Measurements from ENCODE around the gene C2orf80. TPM values are rescaled to one million over a fixed set of nuclear protein-coding genes. Genes with fewer than 3 reads are reported as not detected.
A peak's percentile ranks its signal among the peaks of the same experiment; 100 is the strongest.

C2orf80 gene
- total RNA-seq, 1 experiment from 2014 or later, result not detected

DNA sequence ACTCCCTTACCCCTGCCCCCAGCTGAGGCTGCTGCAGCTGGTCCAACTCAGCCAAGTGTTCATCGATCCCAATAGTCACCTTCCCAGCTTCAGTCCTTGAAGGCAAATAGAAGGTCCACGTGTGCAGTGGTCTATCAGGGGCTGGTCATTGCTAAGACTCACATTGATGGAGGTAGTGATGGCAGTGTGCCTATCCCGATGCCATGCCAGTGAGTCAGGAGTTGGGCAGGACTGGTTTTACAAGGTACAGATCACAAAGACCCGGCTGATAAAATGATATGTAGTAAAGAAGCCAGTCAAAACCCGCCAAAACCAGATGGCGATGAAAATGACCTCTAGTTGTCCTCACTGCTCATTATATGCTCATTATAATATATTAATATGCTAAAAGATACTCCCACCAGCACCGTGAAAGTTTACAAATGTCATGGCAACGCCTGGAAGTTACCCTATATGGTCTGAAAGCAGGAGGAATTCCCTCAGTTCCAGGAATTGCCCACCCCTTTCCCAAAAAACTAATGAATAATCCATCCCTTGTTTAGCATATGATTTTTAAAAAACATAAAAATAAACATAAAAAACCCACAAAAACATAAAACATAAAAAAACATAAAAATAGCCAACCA lies 2.9 kb upstream of the C2orf80 start:
- Histone ChIP-seq H3K9me3 (replicated peaks) (no peaks in the 10 kb centered on the region), H3K27me3 (replicated peaks) (no peaks in the 10 kb centered on the region), H3K36me3 (no peaks in the 10 kb centered on the region), H3K4me1 (replicated peaks) (no peaks in the 10 kb centered on the region), H3K4me3 (no peak overlapping the region), H3K27ac (no peak overlapping the region)
- DNase-seq (ENCODE audit: low read depth in 1 of 2, low spot score in 2 of 2), result no peak

DNA sequence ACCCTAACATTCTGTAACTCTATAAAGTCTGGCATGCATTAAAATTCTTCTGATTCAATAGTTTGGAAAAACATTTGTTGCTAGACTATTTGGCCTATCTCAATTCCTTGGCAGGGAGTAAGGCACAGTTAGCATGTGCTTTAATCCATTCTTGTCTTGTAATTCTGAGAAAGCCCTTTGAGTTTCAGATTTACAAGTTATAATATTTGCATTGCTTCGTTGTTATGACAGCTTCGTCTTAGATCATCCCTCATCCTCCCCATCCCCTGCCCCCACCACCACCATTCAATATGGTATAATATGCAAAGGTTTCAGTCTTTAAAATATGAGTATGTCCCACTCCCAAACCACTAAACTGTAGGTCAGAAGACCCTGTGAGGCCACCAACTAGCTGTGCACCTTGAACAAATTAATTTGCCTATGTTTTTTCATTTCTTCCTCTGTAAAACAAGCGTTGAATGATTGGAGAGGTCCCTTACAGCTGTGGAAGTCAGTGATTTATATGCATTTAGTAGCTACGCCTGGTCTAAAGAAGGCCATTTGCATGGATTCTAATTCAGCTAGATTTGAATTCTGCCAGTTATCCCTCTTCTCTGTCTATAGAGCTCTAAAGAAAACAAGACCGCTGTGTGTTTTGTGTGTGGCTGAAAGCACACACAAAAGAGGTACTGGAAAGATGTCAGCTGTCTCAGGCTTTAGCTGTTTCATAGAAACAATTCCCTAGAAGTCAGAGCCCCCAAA lies 591 bp downstream of the C2orf80 start:
- Histone ChIP-seq H3K36me3 (no peaks in the 10 kb centered on the region), H3K4me1 (replicated peaks) (no peaks in the 10 kb centered on the region), H3K27ac (no peak overlapping the region), H3K4me3 (no peak overlapping the region), H3K9me3 (replicated peaks) (no peaks in the 10 kb centered on the region), H3K27me3 (replicated peaks) (peaks cover 16% of the 10 kb centered on the region)
- no peak for DNase-seq (ENCODE audit: low read depth in 1 of 2, low spot score in 2 of 2)

DNA sequence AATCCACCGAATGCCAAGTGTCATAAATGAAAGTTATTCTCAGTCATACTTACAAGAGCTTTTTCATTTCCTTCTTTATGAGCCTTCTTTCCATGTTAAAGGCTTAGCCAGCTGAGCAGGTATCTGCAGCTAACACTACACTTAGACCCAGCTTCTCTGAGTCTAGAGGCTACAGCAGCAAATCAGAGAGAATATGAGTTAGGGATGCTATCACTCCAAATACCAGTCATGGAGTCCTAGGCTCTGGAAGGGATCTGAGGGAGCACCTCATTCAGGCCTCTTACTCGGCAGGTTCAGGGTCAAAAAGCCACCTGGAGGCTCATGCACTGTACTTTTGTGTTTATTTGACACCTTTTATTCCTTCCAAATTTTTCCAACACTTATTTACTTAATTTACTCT lies 2.9 kb downstream of the C2orf80 start:
- H3K9me3 ChIP-seq (replicated peaks), result no peaks in the 10 kb centered on the region
- H3K27ac ChIP-seq, result no peak overlapping the region
- H3K27me3 ChIP-seq (replicated peaks), result peaks cover 16% of the 10 kb centered on the region
- no peaks in the 10 kb centered on the region for H3K36me3 ChIP-seq
- H3K4me3 ChIP-seq, result no peak overlapping the region
- no peaks in the 10 kb centered on the region for H3K4me1 ChIP-seq (replicated peaks)
- DNase-seq (ENCODE audit: low read depth in 1 of 2, low spot score in 2 of 2), result no peak

DNA sequence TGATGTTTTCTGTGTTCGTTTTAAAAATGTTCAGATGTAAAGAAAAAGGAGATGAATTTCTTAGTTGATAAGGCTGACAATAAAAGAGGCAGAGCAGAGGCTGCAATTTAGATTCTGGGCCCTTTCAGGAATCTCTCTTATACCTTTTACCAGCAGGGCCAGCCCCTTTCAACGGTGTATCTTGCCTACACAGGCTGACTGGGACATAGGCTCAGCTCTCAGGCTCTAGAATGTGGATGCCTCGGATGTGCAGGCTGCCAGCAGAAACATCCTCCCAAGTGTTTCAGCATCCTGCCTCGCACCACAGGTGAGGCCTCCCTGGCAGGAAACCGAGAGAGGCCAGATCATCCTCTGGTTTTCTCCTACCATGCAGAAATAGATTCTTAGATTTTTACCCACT lies 3.4 kb downstream of the C2orf80 start:
- Histone ChIP-seq H3K36me3 (no peaks in the 10 kb centered on the region), H3K27me3 (replicated peaks) (peaks cover 16% of the 10 kb centered on the region)
- no peak for DNase-seq (ENCODE audit: low read depth in 1 of 2, low spot score in 2 of 2)

GRCh38 chr2:208183972-208184705 lies 5.7 kb downstream of the C2orf80 start:
- Histone ChIP-seq H3K4me1 (replicated peaks) (no peaks in the 10 kb centered on the region), H3K4me3 (no peak overlapping the region), H3K27me3 (replicated peaks) (peaks cover 16% of the 10 kb centered on the region), H3K9me3 (replicated peaks) (no peaks in the 10 kb centered on the region), H3K27ac (no peak overlapping the region), H3K36me3 (no peaks in the 10 kb centered on the region)
- DNase-seq (ENCODE audit: low read depth in 1 of 2, low spot score in 2 of 2), result no peak

More for the DNA sequence above, 3.4 kb downstream of the C2orf80 start:
- Histone ChIP-seq H3K4me1 (replicated peaks) (no peaks in the 10 kb centered on the region), H3K27ac (no peak overlapping the region), H3K4me3 (no peak overlapping the region), H3K9me3 (replicated peaks) (no peaks in the 10 kb centered on the region)

DNA sequence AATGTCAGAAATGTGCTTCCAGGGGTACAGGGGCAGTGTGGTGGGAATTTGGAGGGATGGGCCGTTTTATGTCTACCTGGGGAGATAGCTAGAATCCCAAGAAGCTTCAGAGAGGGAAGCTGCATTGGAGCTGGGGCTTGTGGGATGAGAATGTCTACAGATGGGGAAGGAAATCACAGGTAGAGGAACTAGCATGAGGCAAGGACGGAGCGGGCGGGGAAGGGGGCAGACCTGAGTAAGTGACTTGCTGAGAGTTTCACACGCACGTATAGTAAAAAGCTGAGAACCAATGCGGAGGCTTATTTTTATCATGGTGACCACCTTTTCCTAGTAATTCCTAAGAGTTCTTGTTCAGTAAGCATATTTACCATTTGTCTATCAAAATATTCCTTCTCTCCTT lies 6.3 kb downstream of the C2orf80 start:
- H3K27me3 ChIP-seq (replicated peaks), result peaks cover 16% of the 10 kb centered on the region
- H3K4me1 ChIP-seq (replicated peaks), result no peaks in the 10 kb centered on the region
- H3K36me3 ChIP-seq, result no peaks in the 10 kb centered on the region
- no peak for DNase-seq (ENCODE audit: low read depth in 1 of 2, low spot score in 2 of 2)
- no peak overlapping the region for H3K4me3 ChIP-seq
- no peak overlapping the region for H3K27ac ChIP-seq
- H3K9me3 ChIP-seq (replicated peaks), result no peaks in the 10 kb centered on the region

GRCh38 chr2:208182835-208183234 lies 7.0 kb downstream of the C2orf80 start:
- H3K27me3 ChIP-seq (replicated peaks), result peaks cover 16% of the 10 kb centered on the region
- no peaks in the 10 kb centered on the region for H3K4me1 ChIP-seq (replicated peaks)
- no peaks in the 10 kb centered on the region for H3K9me3 ChIP-seq (replicated peaks)
- no peak overlapping the region for H3K4me3 ChIP-seq
- H3K36me3 ChIP-seq, result no peaks in the 10 kb centered on the region
- no peak for DNase-seq (ENCODE audit: low read depth in 1 of 2, low spot score in 2 of 2)
- H3K27ac ChIP-seq, result no peak overlapping the region

- H3K27me3 ChIP-seq (replicated peaks), result no peaks in the 10 kb centered on the region; the same call in 1 of the 2 replicates
- no peak overlapping the region for H3K27ac ChIP-seq
- no peak overlapping the region for H3K4me3 ChIP-seq
- no peaks in the 10 kb centered on the region for H3K36me3 ChIP-seq
- H3K9me3 ChIP-seq (replicated peaks), result no peaks in the 10 kb centered on the region
- no peak for DNase-seq (ENCODE audit: low read depth in 1 of 2, low spot score in 2 of 2)
- no peaks in the 10 kb centered on the region for H3K4me1 ChIP-seq (replicated peaks)
These were observed 10.7 kb downstream of the C2orf80 start for GRCh38 chr2:208179028-208179609.

DNA sequence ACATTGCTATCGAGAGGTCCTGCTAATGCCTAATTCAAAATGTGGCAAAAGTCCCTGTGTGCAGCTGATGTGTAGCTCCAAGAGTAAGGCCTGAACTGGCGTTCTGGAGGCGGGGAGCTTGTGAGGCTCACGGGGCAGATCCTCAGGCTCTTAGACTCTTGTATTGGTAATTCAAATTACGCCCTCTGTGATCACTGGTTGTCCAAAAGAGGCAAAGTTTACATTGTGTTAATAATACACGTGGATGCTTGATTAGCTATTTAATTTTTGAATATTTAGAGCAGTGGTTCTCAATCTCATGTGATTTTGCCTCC lies 14.0 kb downstream of the C2orf80 start:
- Histone ChIP-seq H3K27me3 (replicated peaks) (no peaks in the 10 kb centered on the region), H3K9me3 (replicated peaks) (no peaks in the 10 kb centered on the region), H3K4me3 (no peak overlapping the region), H3K27ac (no peak overlapping the region), H3K36me3 (no peaks in the 10 kb centered on the region), H3K4me1 (replicated peaks) (no peaks in the 10 kb centered on the region)
- DNase-seq (ENCODE audit: low read depth in 1 of 2, low spot score in 2 of 2), result no peak

DNA sequence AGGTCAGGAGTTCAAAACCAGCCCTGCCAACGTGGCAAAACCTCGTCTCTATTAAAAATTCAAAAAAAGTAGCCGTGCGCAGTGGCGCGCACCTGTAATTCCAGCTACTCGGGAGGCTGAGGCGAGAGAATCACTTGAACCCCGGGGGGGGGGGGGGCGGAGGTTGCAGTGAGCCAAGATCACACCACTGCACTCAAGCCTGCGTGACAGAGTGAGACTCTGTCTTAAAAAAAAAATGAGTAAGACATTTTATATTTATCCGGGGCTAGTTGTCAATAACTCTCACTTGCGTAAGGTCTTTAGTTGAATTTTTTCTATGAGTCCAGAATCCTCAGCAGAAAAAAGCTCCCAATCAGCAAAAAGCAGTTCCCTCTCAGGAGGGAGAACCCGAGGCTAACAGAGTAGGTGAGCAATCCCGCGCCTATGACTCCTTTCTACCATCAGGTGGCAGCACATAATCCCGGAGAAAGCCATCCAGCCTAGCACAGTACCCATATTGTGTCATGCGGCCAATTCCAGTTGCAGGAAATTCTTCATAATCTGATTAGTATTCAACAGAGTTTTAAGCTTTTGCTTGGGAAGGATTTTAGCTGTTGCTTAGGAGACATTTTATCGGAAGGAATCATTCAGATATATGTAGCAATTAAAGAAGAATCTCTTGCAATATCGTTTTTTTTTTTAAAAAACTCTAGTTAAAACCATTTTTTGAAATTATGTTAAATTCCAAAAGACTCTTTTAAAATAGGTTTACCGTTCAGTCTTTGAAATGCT lies 14.6 kb downstream of the C2orf80 start:
- no peaks in the 10 kb centered on the region for H3K27me3 ChIP-seq (replicated peaks)
- no peaks in the 10 kb centered on the region for H3K36me3 ChIP-seq
- no peak overlapping the region for H3K27ac ChIP-seq
- peak; percentile 41 to 65 for DNase-seq (ENCODE audit: low read depth in 1 of 2, low spot score in 2 of 2)
- no peaks in the 10 kb centered on the region for H3K4me1 ChIP-seq (replicated peaks)
- no peak overlapping the region for H3K4me3 ChIP-seq
- no peaks in the 10 kb centered on the region for H3K9me3 ChIP-seq (replicated peaks)

- H3K4me1 ChIP-seq (replicated peaks), result no peaks in the 10 kb centered on the region
- H3K4me3 ChIP-seq, result no peak overlapping the region
- H3K9me3 ChIP-seq (replicated peaks), result no peaks in the 10 kb centered on the region
- DNase-seq (ENCODE audit: low read depth in 1 of 2, low spot score in 2 of 2), result no peak
- H3K27ac ChIP-seq, result no peak overlapping the region
- no peaks in the 10 kb centered on the region for H3K36me3 ChIP-seq
- H3K27me3 ChIP-seq (replicated peaks), result no peaks in the 10 kb centered on the region
These were observed 15.7 kb downstream of the C2orf80 start for GRCh38 chr2:208174144-208174543.

- Histone ChIP-seq H3K36me3 (no peaks in the 10 kb centered on the region), H3K27me3 (replicated peaks) (no peaks in the 10 kb centered on the region), H3K4me3 (no peak overlapping the region), H3K9me3 (replicated peaks) (no peaks in the 10 kb centered on the region), H3K4me1 (replicated peaks) (no peaks in the 10 kb centered on the region), H3K27ac (no peak overlapping the region)
- DNase-seq (ENCODE audit: low read depth in 1 of 2, low spot score in 2 of 2), result no peak
These were observed 17.7 kb downstream of the C2orf80 start for GRCh38 chr2:208172125-208172524.

GRCh38 chr2:208164951-208165755 lies 24.7 kb downstream of the C2orf80 start:
- Histone ChIP-seq H3K9me3 (replicated peaks) (no peaks in the 10 kb centered on the region), H3K36me3 (no peaks in the 10 kb centered on the region), H3K4me1 (replicated peaks) (no peaks in the 10 kb centered on the region), H3K27ac (no peak overlapping the region), H3K4me3 (no peak overlapping the region), H3K27me3 (replicated peaks) (no peaks in the 10 kb centered on the region; the same call in none of the 2 replicates)
- DNase-seq (ENCODE audit: low read depth in 1 of 2, low spot score in 2 of 2), result no peak

Data from SJSA1 (cell line).